Measurements from ENCODE around the gene SLC37A2. TPM values are rescaled to one million over a fixed set of nuclear protein-coding genes. Genes with fewer than 3 reads are reported as not detected.
"Not testable (repeated sequence)": the region's sequence is repeated elsewhere in the genome, so short reads cannot be mapped to it uniquely, and the experiment has no call there.

Gene SLC37A2
- total RNA-seq, 1 donor from 2014 or later: 15.5 TPM

- no peak for ATAC-seq
Measured at GRCh38 chr11:125084761-125085231, 21.7 kb downstream of the SLC37A2 start.

DNA sequence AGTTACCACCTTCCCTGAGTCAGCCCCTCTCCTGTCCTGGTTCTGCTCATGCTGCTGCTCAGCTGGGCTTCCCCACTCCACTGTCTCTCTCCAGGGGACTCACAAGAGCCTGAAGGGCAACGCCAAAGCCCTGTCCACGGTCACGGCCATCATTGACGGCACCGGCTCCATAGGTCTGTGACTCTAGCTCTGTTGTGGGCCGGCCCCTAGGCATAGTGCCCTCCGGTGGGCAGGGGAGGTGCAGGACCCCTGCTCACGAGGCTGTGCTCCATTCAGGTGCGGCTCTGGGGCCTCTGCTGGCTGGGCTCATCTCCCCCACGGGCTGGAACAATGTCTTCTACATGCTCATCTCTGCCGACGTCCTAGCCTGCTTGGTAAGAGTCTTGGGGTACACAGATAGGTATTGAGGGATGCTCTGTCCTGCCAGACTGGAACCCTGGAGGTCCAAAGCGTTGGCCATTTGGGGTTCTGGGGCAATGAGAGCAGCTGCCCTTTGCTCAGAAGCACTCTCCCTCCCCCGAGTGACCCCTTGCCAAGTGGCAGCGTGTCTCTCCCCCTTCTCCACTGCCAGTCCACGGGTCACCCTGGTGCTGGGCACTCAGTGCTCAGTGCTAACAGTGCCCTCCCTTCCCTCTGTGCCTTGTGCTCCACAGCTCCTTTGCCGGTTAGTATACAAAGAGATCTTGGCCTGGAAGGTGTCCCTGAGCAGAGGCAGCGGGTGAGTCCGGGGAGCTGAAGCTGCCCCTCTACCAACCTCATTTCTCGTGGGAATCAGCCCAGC lies 22.4 kb downstream of the SLC37A2 start:
- no peak for ATAC-seq

DNA sequence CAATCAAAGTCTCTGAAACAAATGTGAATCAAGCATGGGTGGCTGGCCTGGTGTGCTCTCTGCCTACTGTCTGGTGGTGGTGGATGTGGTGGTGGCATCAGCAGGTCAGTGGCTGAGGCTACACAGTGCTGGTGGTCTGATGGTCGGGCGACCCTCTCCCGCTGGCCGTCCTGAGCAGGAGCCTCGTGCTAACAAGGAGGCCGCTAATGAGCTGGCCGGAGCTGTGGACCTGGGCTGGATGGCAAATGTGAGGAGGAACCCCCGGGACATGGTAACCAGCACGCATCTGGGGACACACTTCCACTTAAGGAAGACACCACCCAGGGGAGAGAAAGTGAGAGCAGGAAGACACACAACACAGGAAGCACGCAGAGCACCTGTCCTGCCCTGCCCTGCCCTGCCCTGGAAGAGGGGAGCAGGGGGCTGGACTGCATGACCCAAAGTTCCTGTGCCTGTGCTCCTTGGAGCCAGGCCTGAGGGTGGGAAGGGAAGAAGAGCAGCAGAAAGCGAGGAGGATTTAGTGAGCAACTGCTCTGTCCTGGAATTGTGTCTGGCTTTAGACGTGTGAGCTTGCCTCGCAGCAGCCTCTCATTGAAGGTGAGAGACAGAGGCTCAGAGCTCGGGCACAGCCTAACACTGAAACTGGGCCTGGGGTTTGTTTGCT lies 23.7 kb downstream of the SLC37A2 start:
- no peak for ATAC-seq

DNA sequence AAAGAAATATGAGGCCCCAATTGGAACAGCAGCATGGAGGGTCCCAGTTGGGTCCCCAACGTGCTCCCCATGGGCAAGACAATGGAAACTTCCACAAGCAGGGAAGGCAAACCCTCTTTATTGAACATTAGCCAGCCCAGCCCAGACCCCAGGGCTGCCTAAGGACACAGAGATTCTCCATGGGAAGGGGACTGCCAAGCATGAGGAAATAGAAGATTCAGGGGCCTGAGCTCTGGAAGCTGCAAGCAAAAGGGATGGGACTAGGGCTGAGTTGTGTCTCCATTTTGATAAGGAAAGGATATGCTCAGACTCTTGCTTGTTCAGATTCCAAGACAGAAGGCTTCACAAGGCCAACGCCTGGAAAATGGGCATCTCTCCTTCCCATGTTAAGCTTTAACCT lies 25.0 kb downstream of the SLC37A2 start:
- no peak for ATAC-seq

GRCh38 chr11:125088576-125089455 lies 25.7 kb downstream of the SLC37A2 start:
- no peak for ATAC-seq

DNA sequence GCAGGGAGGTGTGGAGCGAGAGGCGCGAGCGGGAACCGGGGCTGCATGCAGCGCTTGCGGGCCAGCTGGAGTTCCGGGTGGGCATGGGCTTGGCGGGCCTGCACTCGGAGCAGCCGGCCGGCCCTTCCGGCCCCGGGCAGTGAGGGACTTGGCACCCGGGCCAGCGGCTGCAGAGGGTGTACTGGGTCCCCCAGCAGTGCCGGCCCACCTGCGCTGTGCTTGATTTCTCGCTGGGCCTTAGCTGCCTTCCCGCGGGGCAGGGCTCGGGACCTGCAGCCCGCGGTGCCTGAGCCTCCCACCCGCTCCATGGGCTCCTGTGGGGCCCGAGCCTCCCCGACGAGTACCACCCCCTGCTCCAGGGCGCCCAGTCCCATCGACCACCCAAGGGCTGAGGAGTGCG lies 26.4 kb downstream of the SLC37A2 start:
- ATAC-seq: not testable (repeated sequence)

DNA sequence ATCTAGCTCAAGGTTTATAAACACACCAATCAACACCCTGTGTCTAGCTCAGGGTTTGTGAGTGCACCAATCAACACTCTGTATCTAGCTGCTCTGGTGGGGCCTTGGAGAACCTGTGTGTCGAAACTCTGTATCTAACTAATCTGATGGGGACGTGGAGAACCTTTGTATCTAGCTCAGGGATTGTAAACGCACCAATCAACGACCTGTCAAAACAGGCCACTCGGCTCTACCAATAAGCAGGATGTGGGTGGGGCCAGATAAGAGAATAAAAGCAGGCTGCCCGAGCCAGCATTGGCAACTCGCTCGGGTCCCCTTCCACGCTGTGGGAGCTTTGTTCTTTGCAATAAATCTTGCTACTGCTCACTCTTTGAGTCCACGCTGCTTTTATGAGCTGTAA lies 27.0 kb downstream of the SLC37A2 start:
- not testable (repeated sequence) for ATAC-seq

DNA sequence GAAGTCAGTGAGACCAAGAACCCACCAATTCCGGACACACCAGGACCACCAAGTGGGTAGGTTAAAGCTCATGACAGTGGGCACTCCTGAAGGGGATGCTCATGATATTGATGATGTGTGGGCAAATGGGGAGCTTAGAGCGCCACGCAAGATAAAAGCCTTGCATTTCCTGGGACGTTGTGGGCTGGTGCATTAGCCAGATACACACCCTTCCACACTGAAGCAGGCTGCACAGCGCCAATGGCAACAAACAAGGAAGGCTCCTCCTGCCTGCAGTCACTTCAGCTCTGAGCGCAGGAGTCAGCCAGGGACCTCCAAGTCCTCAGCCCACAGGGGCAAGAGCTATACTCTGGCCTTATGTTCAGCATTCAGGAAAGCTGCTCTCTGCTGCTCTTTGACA lies 27.7 kb downstream of the SLC37A2 start:
- ATAC-seq: peak; percentile 19

- ATAC-seq: peak; percentile 86
Measured at GRCh38 chr11:125091247-125091876, 28.3 kb downstream of the SLC37A2 start.

DNA sequence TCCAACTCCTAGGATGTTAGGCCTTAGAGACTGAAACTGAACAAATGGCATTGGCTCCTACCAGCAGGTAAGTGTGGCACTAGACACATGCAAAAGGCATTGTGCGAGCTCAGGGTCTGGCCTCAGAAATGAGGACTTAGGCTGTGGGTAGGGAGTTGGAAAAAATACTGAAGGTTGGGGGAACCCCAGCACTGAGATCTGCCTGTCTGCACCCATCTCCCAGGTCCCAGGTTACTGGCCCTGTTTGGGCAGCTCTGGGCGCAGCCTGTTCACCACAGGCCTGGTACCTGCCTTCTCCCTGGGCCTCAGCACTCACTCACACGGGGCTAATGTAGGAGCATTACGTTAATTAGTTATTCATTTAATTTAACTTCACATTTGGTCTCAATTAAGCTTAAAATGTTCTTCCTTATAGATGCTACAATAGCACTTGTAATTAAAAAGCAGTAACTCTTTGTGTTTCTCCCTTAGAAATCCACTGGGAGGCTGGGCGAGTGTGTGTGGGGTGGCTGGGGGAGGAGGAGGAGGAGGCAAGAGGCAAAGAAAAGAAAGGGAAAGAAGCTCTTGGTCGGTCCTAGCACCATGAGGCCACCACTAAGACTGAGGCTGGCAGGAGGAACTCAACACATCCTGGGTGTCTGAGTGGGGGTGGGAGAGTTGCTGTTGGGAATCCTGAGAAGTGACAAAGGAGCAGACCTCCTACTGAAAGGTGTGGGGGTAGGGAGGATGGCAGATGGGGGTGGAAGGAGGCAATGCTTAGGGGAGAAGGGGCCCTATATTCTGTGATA lies 29.0 kb downstream of the SLC37A2 start:
- peak; percentile 19 for ATAC-seq

GRCh38 chr11:125092669-125093068 lies 29.6 kb downstream of the SLC37A2 start:
- ATAC-seq: no peak

- no peak for ATAC-seq
Measured at GRCh38 chr11:125093502-125093901, 30.4 kb downstream of the SLC37A2 start.

- no peak for ATAC-seq
Measured at GRCh38 chr11:125094731-125095130, 31.6 kb downstream of the SLC37A2 start.

DNA sequence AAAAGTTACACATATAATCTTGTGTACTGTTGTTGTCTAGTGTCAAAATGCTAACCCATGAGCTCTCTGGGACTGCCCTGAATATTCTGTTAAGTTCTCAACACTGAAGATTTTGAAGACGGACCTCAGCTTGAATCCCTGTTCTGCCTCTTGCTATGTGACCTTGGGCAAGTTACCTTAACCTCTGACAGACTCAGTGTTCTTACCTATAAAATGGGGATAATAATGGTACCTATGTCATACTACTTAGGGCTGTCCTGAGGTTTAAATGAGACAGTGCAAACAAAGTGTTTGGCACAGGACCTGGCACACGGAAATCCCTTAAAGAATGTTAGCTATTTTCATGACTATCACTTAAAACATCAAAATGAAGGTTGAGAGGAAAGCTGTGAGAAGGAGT lies 37.0 kb downstream of the SLC37A2 start:
- no peak for ATAC-seq

DNA sequence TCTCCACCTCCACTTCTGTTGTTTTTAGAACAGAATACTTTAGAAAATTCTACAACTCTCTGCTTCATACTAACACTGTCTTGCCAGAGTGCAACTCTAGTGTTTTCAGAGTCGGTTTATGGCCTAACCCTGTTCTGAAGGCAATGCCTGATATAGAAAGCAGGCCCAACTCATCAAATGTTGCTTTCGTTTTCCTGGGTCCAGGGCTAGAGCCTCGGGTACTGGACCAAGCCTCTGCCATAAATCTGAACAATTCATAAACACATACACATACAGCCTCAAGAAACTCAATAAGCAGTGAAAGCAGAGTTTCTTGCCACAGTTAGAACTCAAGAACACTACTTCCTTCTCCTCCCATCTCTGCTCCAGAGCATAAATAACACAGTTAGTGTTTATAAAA lies 38.5 kb downstream of the SLC37A2 start:
- ATAC-seq: no peak

GRCh38 chr11:125102025-125102424 lies 38.9 kb downstream of the SLC37A2 start:
- ATAC-seq: no peak

GRCh38 chr11:125102510-125102909 lies 39.4 kb downstream of the SLC37A2 start:
- ATAC-seq: no peak

DNA sequence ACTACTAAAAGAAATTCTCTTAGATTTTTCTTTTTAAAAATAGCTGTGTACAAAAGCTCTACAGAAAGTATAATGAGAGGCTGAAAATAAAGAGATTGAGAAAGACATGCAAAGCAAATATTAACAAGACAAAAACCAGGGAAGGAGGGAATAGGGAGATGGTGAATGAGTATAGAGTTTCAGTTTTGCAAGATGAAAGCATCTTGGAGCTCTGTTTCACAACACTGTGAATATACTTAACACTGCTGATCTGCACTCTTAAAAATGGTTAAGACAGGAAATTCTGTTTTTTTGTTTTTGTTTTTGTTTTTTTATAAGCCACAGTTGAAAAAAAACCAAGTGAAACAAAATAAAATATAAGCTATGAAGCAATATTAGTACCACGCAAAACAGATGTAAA lies 42.8 kb downstream of the SLC37A2 start:
- no peak for ATAC-seq

GRCh38 chr11:125108469-125108868 lies 45.4 kb downstream of the SLC37A2 start:
- no peak for ATAC-seq

- no peak for ATAC-seq
Measured at GRCh38 chr11:125110506-125110905, 47.4 kb downstream of the SLC37A2 start.

DNA sequence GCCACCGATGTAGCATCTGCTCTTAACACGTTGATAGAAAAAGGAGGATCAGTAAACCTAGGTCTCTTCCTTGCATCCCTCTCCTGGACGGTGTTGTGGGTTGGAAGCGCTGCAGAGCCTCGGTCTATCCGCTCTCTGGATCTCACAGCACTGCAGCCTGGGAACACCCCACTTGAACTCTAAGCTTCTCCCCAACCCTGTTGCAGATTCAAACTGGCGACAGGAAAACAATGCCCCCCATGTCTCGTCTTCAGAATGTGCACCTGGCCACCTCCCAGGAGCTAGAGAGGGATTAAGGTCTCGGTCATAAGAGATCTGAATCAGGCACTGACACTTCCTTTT lies 47.9 kb downstream of the SLC37A2 start:
- no peak for ATAC-seq
